Activated CD4-positive, alpha-beta T cell treated with anti-CD3 and anti-CD28 coated beads, Interleukin-10, Interleukin-2, amounts not matched to agents 100 ng/mL and 50 ng/mL, durations not matched to agents 16 hours and 8 hours (primary cell): Measurements from ENCODE around the gene GGT7.
"Not testable (repeated sequence)": the region's sequence is repeated elsewhere in the genome, so short reads cannot be mapped to it uniquely, and the experiment has no call there.

Experiments used
- DNase-seq: peaks from one replicate; pipeline ENCODE4 v3.0.0-alpha.2; 2020

Gene GGT7

DNA sequence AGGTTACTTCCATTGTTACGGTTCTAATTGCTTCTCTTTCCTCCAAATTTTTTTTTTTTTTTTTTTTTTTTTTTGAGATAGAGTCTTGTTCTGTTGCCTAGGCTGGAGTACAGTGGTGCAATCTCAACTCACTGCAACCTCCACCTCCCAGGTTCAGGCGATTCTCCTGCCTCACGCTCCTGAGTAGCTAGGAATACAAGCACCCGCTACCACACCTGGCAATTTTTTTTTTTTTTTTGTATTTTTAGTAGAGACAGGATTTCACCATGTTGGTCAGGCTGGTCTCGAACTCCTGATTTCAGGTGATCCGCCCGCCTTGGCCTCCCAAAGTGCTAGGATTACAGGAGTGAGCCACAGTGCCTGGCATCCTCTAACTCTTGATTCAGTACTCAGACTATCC is 8.3 kb upstream of the GGT7 start:
- not testable (repeated sequence) for DNase-seq

DNA sequence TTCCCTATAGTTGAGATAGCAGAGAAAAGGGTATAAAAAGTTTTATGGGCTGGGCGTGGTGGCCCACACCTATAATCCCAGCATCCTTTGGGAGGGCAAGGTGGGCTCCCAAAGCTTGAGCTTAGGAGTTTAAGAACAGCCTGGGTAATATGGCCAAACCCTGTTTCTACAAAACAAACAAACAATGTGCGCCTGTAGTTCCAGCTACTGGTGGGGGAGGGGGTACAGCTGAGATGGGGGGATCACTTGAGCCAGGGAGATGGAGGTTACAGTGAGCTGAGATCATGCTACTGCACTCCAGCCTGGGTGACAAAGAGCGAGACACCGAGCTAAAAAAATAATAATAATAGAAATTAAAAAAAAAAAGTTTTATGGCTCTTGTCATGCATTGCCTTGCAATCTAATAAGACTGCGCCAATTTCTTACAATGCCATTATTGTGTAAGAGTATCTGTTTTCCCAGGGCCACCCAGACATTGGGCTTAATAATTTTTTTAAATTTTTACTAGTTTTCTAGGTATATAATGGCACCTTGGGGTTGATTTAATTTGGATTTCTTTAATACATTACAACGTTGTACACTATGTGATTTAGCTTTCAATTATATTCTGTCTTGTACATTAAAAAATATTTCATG is 7.7 kb upstream of the GGT7 start:
- DNase-seq, result no peak

- DNase-seq, result peak; percentile 98
Observed at GRCh38 chr20:34876406-34877282, 4.0 kb upstream of the GGT7 start, which contains the start of gene ACSS2. Gene ACSS2 (plus strand): TSS chr20:34876612. CDS start chr20:34876646, 34 bp downstream.

DNA sequence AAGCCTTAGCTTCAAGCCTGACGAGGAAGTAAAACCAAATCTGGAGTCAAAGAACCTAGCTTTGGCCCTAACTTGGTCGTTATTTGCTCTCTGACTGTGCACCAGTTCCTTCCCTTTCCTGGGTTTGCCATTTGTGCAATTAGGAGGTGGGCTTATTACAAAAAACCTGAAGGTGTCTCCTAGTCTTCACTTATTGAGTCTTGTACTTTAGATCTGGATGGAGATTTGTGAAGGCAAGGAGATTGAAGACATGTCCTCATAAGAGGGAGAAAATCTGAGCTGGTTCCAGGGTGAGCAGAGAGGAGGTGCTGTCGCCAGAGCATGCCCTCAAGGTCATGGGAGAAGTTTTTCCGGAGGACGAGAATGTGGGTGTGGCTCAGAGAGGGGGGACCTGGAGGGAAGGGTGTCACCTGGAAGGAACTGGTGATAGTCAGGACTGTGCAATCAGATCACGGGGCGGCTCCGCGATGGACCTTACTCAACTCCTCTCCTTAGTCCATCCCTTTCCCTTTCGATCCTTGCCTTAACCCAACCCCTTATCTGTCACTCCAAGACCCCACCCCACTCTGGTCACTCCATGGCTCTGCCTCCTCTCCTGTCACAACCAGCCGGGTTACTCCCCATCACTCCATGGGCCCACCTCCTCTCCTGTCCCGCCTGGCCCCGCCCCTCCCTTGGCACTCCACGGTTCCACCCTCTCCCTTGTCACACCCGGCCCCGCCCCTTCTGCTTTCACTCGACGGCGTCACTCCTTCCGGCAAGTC is 3.2 kb upstream of the GGT7 start:
- DNase-seq, result no peak

DNA sequence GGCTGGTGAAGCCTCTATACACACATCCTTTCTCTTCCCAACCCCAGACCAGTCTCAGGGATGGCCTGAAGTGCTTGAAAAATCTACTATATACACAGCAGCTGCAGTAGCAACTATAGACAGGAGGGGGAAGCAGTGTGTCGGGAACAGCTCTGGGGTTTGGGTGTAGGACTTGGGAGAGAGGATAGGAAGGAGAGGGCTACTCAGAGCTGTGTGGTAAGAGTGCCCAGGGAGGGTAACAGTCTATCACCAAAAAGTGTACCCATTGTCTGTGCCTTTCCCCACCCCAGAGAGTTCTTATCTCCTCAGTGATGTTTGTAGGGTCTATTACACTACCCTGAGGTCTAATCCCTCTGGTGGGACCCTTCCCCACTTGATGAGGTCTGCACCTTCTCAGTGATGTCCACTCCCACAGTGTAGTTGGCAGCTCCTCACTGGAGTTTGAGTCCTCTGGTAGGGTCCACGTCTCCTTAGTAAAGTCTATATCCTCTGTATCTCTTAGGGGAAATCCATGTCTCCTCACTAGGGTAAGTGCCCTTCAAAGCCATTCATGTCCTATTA is 1.5 kb upstream of the GGT7 start:
- DNase-seq, result peak; percentile 82

DNA sequence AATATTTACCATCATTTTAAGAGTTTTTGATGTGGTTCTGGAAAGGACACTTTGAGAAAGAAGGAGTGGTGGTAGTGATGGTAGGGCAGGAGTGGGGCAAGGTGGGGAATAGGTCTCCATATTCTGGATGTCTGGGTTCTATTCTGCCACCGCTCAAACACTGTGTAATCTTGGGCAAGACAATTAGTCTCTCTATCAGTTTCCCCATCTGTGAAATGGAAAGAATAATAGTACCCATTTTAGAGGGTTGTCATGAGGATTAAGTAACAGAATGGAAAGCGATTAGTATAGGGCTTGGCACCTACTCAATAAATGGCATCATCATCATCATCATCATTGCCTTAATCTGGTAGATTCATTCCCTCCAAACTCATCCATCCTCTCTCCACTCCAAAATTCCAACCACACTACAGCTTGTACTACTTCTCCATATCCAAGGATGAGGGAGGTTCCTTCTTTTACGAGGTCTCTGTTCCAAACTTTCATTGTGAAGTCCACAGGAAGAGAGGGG is 982 bp upstream of the GGT7 start:
- no peak for DNase-seq

GRCh38 chr20:34871966-34872621 is 562 bp downstream of the GGT7 start:
- no peak for DNase-seq

GRCh38 chr20:34871320-34871926 is 1.2 kb downstream of the GGT7 start:
- no peak for DNase-seq

- no peak for DNase-seq
Observed at GRCh38 chr20:34864216-34864615, 8.4 kb downstream of the GGT7 start.

- no peak for DNase-seq
Observed at GRCh38 chr20:34863421-34863965, 9.2 kb downstream of the GGT7 start.

GRCh38 chr20:34862724-34863123 is 9.9 kb downstream of the GGT7 start:
- no peak for DNase-seq

GRCh38 chr20:34861386-34862084 is 11.1 kb downstream of the GGT7 start:
- DNase-seq, result no peak

GRCh38 chr20:34859826-34860545 is 12.7 kb downstream of the GGT7 start:
- no peak for DNase-seq

GRCh38 chr20:34859367-34859766 is 13.3 kb downstream of the GGT7 start:
- no peak for DNase-seq

GRCh38 chr20:34852298-34852697 is 20.4 kb downstream of the GGT7 start:
- DNase-seq, result no peak

DNA sequence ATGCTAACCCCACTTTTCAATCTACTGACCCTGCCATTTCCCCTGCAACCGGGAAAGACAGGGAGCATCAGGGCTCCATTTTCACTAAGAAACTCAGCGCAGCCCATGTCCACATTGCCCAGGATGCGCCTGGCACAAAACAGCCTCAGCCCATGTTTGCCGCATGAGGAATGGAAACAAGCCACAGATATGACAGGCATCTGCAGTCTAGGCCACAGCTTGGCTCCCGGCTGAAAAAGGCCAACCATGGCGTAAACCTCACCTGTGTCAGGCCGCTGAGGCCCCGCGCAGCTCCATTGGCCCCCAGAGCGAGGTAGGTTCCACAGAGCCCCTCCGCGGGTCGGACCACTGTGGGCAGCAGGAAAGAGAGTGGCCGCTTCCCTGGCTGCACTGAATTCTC is 21.7 kb downstream of the GGT7 start:
- no peak for DNase-seq

DNA sequence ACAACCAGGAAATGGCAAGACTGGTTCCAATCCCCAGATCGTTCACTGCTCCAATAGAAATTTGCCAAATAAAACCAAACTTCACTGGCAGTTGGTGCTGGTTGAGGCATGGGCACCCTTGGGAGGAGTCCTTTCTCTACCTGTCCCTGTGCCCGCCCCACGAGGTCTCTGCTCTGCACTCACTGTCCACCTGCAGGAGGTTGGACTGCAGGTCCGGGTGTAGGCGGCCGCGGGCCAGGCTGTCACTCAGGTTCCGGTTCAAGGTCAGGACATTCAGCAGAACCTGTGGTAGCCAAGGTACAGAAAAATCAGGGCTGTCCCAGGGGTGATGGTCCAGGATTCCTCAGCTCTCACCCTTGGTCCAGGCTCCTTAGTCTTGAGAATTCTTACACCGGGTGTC is 22.9 kb downstream of the GGT7 start:
- no peak for DNase-seq

GRCh38 chr20:34848597-34848996 is 24.1 kb downstream of the GGT7 start:
- DNase-seq, result no peak

- DNase-seq, result no peak
Observed at GRCh38 chr20:34843421-34843820, 29.2 kb downstream of the GGT7 start.

- DNase-seq, result no peak
Observed at GRCh38 chr20:34842143-34842542, 30.5 kb downstream of the GGT7 start.
